Esophagus squamous epithelium (tissue), 4 donors: ENCODE results near the gene ZNF75A.

ENCODE experiments used
- CTCF ChIP-seq, 6 experiments: fragments of 450-650 bp in 4 of 6; fragments of 200-600 bp in 2 of 6; sonication (generic) in 2 of 6; IDR thresholded peaks; one replicate each; pipeline ENCODE4 v1.5.1; 2016 to 2019; ENCODE audit warnings: antibody characterized with exemption in 6 of 6, mild to moderate bottlenecking in 4 of 6, moderate library complexity in 4 of 6
- POLR2A ChIP-seq, 4 donors: fragments of 450-650 bp; IDR thresholded peaks; one replicate each; pipeline ENCODE4 v1.6.1; 2017; ENCODE audit warnings: antibody characterized with exemption in 4 of 4, mild to moderate bottlenecking in 4 of 4, moderate library complexity in 3 of 4

- TF ChIP-seq CTCF (IDR thresholded peaks at IDR 0.05): peak in 1 of 6 experiments; percentile 3
- peak in 1 of 4 donors; percentile 0 for TF ChIP-seq POLR2A (IDR thresholded peaks at IDR 0.05)
Observed at GRCh38 chr16:3283543-3284447, 21.5 kb upstream of the ZNF75A start.
